Activated T-helper 1 cell treated with anti-CD3 and anti-CD28 coated beads, Interleukin-12 subunit alpha, Interleukin-12 subunit beta, Interleukin-2, Interleukin-4 antibody, amounts not matched to agents 30 ng/mL and 10 ng/mL and 1 ng/mL, durations not matched to agents 14 hours and 24 hours and 36 hours (primary cell): ENCODE measurements around the gene MLLT10. TPM values are rescaled to one million over a fixed set of nuclear protein-coding genes. Genes with fewer than 3 reads are reported as not detected.

Experiments used
- DNase-seq: peaks from one replicate; pipeline ENCODE4 v3.0.0; 2021; ENCODE audit warnings: low spot score
- H3K27ac Mint-ChIP-seq: one replicate; pipeline ENCODE4 v1.8.0; 2021; ENCODE audit warnings: mild to moderate bottlenecking, mixed read lengths
- H3K27me3 Mint-ChIP-seq: one replicate; pipeline ENCODE4 v1.8.0; 2022; ENCODE audit warnings: mild to moderate bottlenecking, moderate library complexity, mixed read lengths; ENCODE audit not compliant: insufficient read depth
- H3K36me3 Mint-ChIP-seq: one replicate; pipeline ENCODE4 v1.8.0; 2021; ENCODE audit warnings: low read depth, mixed read lengths
- H3K4me1 Mint-ChIP-seq: one replicate; pipeline ENCODE4 v1.8.0; 2021; ENCODE audit warnings: low read depth, mixed read lengths
- H3K4me3 Mint-ChIP-seq: one replicate; pipeline ENCODE4 v1.8.0; 2021; ENCODE audit warnings: mild to moderate bottlenecking, moderate library complexity, mixed read lengths
- H3K9me3 Mint-ChIP-seq: one replicate; pipeline ENCODE4 v1.8.0; 2021; ENCODE audit warnings: mixed read lengths
- intact Hi-C: fragments of 100-400 bp; cut with micrococcal nuclease; formaldehyde crosslinking; loops from one replicate; pipeline ENCODE4 v1.15.1; 2024
- total RNA-seq: library from RNA; stranded (reverse); gene quantifications from 2 replicates; pipeline ENCODE4 v1.2.3, GENCODE V29; 2022

Gene MLLT10
- total RNA-seq, 1 donor from 2014 or later = 43.1 TPM

GRCh38 chr10:21721000-21721665, 187.1 kb downstream of the MLLT10 start:
- intact Hi-C loops = no loop called here
- no peak overlapping the region for H3K4me3 Mint-ChIP-seq
- peaks cover 8% of the 10 kb centered on the region for H3K4me1 Mint-ChIP-seq
- H3K36me3 Mint-ChIP-seq = peaks cover 10% of the 10 kb centered on the region
- no peak overlapping the region for H3K27ac Mint-ChIP-seq
- no peaks in the 10 kb centered on the region for H3K9me3 Mint-ChIP-seq
- H3K27me3 Mint-ChIP-seq = no peaks in the 10 kb centered on the region
- DNase-seq = no peak

GRCh38 chr10:21722209-21722608, 188.2 kb downstream of the MLLT10 start:
- Mint-ChIP-seq H3K27me3 (no peaks in the 10 kb centered on the region), H3K27ac (no peak overlapping the region), H3K36me3 (peaks cover 16% of the 10 kb centered on the region), H3K4me3 (no peak overlapping the region), H3K9me3 (no peaks in the 10 kb centered on the region), H3K4me1 (peaks cover 8% of the 10 kb centered on the region)
- intact Hi-C loops = no loop called here
- no peak for DNase-seq

DNA sequence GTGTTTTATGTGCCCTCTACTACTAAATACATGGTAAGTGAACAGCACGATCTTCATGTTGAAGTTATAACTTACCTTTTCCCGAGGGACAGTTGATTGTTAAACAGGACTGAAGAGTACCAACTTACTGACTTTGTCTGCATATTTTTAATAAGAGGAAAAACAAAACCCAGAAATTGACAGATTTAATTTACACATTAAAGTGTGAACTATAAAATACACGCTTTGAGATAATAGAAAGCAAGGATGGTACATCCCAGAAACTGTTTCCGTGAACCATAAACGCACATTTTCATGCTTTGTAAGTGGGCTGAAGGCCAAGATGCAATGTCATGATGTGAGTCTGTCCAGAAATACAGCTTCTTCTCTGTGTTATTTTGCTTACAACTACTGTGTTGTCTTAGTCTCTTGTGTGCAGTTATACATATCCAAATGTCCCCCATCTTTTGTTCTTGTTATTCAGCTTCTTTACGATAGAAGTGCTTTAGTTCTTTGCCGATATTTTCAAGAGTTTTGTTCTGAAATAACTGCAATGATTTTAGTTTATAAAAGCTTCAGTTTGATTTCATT, 190.1 kb downstream of the MLLT10 start:
- intact Hi-C loops = no loop called here
- peaks cover 14% of the 10 kb centered on the region for H3K4me1 Mint-ChIP-seq
- H3K4me3 Mint-ChIP-seq = no peak overlapping the region
- H3K27ac Mint-ChIP-seq = no peak overlapping the region
- H3K9me3 Mint-ChIP-seq = no peaks in the 10 kb centered on the region
- H3K36me3 Mint-ChIP-seq = peaks cover 18% of the 10 kb centered on the region
- DNase-seq = no peak
- no peaks in the 10 kb centered on the region for H3K27me3 Mint-ChIP-seq

GRCh38 chr10:21724687-21725367, 190.8 kb downstream of the MLLT10 start:
- intact Hi-C loops = loop anchor here (5.0 kb wide), 1 partner anchor 558 kb away; no protein-coding TSS in a partner anchor
- DNase-seq = no peak
- Mint-ChIP-seq H3K9me3 (no peaks in the 10 kb centered on the region), H3K36me3 (peaks cover 18% of the 10 kb centered on the region), H3K4me3 (no peak overlapping the region), H3K27me3 (no peaks in the 10 kb centered on the region), H3K4me1 (peaks cover 14% of the 10 kb centered on the region), H3K27ac (no peak overlapping the region)

DNA sequence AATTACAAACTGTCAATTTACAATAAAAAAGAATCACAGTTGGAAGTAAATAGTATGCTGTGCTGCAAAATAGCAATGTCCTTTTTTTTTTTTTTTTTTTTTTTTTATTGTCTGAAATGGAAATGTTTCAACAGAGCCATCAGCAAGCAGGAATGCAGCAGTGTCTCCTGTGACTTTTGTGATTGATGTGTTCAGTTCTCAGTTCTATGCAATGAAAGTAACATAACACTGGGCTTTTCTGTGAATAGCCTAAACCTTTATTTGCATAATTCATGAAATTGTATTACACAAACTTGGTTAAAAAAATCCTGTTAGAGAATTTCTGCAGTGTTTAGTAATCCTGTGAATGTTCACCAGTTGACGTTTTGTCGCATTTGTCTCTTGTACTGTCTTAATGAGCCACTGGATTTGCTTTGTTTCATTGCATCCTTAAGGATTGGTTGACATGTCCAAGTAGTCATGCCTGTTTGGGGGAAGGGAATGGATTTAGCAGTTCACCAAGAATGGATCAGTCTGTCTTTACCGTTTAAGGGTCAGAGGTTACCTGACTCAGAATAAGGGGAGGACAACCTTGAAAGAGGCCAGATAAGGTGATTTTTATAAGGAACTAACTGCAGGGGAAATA, 192.7 kb downstream of the MLLT10 start:
- H3K27ac Mint-ChIP-seq = no peak overlapping the region
- H3K4me1 Mint-ChIP-seq = peaks cover 15% of the 10 kb centered on the region
- H3K27me3 Mint-ChIP-seq = no peaks in the 10 kb centered on the region
- no peaks in the 10 kb centered on the region for H3K9me3 Mint-ChIP-seq
- no peak for DNase-seq
- H3K4me3 Mint-ChIP-seq = no peak overlapping the region
- intact Hi-C loops = loop anchor here (5.0 kb wide), 1 partner anchor 559 kb away; no protein-coding TSS in a partner anchor
- H3K36me3 Mint-ChIP-seq = peaks cover 20% of the 10 kb centered on the region

DNA sequence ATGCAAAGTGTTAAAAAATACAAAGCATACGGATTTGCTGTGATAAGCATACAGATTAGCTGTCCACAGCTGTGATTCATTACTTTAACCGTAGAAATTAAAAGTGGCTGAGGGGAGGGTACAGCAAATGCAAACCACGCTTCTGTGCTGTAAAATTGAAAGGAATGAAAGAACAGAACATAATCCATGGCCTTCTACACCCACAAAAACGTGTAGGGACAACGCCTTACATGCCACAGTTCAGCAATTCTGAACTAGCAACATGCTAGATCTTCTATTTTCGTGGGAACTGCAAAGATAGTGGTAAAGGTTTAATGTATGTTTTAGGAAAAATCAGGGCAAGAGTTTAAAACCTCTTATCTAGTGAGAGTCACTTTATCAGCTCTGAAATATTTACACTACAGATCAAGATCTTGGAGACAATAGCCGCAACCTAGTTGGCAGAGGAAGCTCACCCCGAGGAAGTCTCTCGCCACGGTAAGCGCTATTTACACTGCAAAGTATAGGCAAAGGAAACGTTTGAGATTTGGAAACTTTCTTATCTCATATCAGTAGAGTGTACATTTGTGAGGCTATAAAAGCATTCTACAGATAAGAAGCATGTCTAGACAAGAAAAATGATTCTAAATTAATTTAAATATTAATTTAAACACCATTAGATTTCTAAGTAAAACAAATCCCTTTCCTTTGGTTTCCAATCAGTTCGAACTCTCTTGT, 193.6 kb downstream of the MLLT10 start:
- intact Hi-C loops = loop anchor here (5.0 kb wide), 1 partner anchor 560 kb away; no protein-coding TSS in a partner anchor
- Mint-ChIP-seq H3K4me1 (peaks cover 22% of the 10 kb centered on the region), H3K27ac (no peak overlapping the region), H3K4me3 (no peak overlapping the region), H3K9me3 (no peaks in the 10 kb centered on the region), H3K36me3 (peaks cover 18% of the 10 kb centered on the region), H3K27me3 (no peaks in the 10 kb centered on the region)
- DNase-seq = no peak

GRCh38 chr10:21728618-21729017, 194.6 kb downstream of the MLLT10 start:
- Mint-ChIP-seq H3K4me3 (no peak overlapping the region), H3K27ac (no peak overlapping the region), H3K36me3 (peaks cover 18% of the 10 kb centered on the region), H3K27me3 (no peaks in the 10 kb centered on the region), H3K4me1 (peaks cover 22% of the 10 kb centered on the region), H3K9me3 (no peaks in the 10 kb centered on the region)
- intact Hi-C loops = loop anchor here (5.0 kb wide), 1 partner anchor 561 kb away; no protein-coding TSS in a partner anchor
- DNase-seq = no peak

DNA sequence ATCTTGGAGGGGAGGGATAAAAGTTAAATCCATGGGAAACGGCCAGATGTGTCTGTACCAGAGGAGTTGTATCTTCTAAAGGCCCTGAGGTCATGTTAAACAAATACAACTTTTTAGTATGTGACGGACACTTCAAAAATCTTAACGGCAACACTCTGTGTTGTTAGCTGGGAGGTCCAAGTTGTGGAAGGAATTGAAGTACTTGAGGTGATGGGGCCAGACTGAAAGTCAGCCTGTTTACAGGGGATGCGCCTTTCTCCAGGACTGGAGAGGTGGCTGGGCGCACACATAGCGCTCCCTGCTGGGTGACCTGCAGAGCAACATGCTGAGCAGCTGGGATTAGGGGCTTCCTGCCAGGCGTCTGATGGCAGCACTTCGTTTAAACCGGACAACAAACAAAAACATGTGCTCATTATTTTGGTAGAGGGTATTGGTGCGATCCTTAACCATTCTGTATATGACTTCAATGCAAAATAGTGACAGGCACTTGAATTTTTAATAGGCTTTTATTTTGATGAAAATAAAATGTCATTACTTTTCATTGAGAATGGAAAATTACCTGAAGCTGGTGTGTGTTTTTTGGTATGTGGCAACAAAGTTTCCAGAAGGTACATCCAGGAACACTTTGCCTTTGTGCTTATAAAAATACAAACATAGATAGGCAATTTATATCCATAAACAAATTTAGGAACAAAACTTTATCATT, 198.2 kb downstream of the MLLT10 start:
- no peak overlapping the region for H3K4me3 Mint-ChIP-seq
- no peaks in the 10 kb centered on the region for H3K27me3 Mint-ChIP-seq
- peak; percentile 19 for DNase-seq
- intact Hi-C loops = loop anchor here (1.0 to 5.0 kb wide), 3 partner anchors 215 to 235 kb away; no protein-coding TSS in a partner anchor
- peaks cover 28% of the 10 kb centered on the region for H3K36me3 Mint-ChIP-seq
- no peaks in the 10 kb centered on the region for H3K9me3 Mint-ChIP-seq
- H3K4me1 Mint-ChIP-seq = peaks cover 29% of the 10 kb centered on the region
- H3K27ac Mint-ChIP-seq = no peak overlapping the region

GRCh38 chr10:21733710-21734109, 199.7 kb downstream of the MLLT10 start:
- Mint-ChIP-seq H3K36me3 (peaks cover 28% of the 10 kb centered on the region), H3K4me3 (no peak overlapping the region)

DNA sequence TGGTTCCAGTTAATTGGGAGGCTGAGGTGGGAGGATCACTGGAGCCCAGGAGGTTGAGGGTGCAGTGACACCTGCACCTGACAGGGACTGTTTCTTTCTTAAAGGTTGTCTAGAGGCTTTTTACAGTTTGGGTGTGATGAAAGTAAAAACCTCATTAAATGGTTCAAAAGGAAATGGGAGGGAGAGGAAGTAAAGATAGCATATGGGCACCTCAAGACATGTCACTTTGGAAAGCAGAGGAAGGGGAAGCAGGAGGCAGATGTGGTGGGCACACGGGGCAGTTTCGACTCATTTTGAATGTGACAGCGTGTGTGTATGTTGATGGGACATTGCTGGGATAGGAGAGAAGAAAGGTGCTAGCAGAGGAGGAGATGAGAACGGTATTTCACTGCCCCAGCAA, 203.1 kb downstream of the MLLT10 start:
- Mint-ChIP-seq H3K27ac (peak overlapping the region; percentile 1), H3K4me3 (no peak overlapping the region), H3K4me1 (peaks cover 54% of the 10 kb centered on the region), H3K27me3 (no peaks in the 10 kb centered on the region), H3K36me3 (peaks cover 39% of the 10 kb centered on the region), H3K9me3 (no peaks in the 10 kb centered on the region)
- DNase-seq = no peak
- intact Hi-C loops = no loop called here

More at GRCh38 chr10:21733710-21734109, 199.7 kb downstream of the MLLT10 start:
- H3K27ac Mint-ChIP-seq = no peak overlapping the region
- H3K9me3 Mint-ChIP-seq = no peaks in the 10 kb centered on the region
- no peaks in the 10 kb centered on the region for H3K27me3 Mint-ChIP-seq
- peaks cover 33% of the 10 kb centered on the region for H3K4me1 Mint-ChIP-seq
- no peak for DNase-seq
- intact Hi-C loops = loop anchor here (5.0 kb wide), 2 partner anchors 216 to 219 kb away; no protein-coding TSS in a partner anchor

DNA sequence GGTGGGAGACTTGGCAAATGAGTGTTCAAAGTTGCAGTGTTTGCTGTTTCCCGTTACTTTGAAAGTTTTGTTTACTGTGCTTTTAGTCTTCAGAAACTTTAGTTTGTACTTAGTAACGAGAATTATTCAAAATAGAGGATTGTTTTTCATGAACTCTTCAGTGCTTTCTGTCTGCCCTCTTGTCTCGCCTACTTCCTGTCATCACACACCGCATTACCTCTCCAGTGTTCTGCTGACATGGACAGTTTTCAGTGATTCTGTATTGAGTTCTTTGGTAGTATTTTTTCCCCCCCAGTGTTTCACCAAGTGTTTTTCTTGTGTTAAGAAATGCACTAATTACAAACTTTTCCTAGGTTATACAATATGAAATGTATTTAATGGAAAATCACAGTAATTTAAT, 207.0 kb downstream of the MLLT10 start:
- no peak for DNase-seq
- peaks cover 52% of the 10 kb centered on the region for H3K4me1 Mint-ChIP-seq
- H3K9me3 Mint-ChIP-seq = no peaks in the 10 kb centered on the region
- intact Hi-C loops = no loop called here
- H3K27ac Mint-ChIP-seq = no peak overlapping the region
- H3K4me3 Mint-ChIP-seq = peak overlapping the region; percentile 1
- H3K36me3 Mint-ChIP-seq = peaks cover 40% of the 10 kb centered on the region
- H3K27me3 Mint-ChIP-seq = no peaks in the 10 kb centered on the region
